SK-N-SH (cell line): ENCODE results near the gene PGP. TPM values are rescaled to one million over a fixed set of nuclear protein-coding genes. Genes with fewer than 3 reads are reported as not detected.

Experiments used
- CTCF ChIA-PET: fragments of 300-600, 350-600 bp; formaldehyde crosslinking; extraction: SDS; loops from one replicate; lab custom pipeline; 2021; lab: Yijun Ruan, JAX
- POLR2A ChIA-PET: fragments of 350-600 bp; sonication (Branson Sonifier 250); formaldehyde crosslinking; extraction: SDS; loops from one replicate; lab custom pipeline; 2020; ENCODE audit warnings: antibody characterized with exemption, inconsistent platforms; lab: Yijun Ruan, JAX
- DNase-seq: peaks from one replicate; pipeline ENCODE4 v3.0.0; 2012
- H2AFZ ChIP-seq: fragments of 200-600 bp; sonication (generic); 2 replicates; pipeline ENCODE4 v1.8.1; 2016; ENCODE audit warnings: antibody characterized with exemption, mild to moderate bottlenecking, low read depth
- H3F3A ChIP-seq: fragments of 200-600 bp; sonication (generic); replicated peaks from 2 replicates; pipeline ENCODE3; 2016; ENCODE audit warnings: antibody characterized with exemption, mild to moderate bottlenecking; ENCODE audit not compliant: insufficient read depth
- H3K27ac ChIP-seq, 2 experiments: fragments of 200-500 bp in 1 of 2; fragments of 200-600 bp in 1 of 2; sonication (Bioruptor generic) in 1 of 2; sonication (generic), shearing (Covaris generic) in 1 of 2; 2 replicates each; pipeline versions ENCODE4 v1.5.1 to v1.6.1; 2014 to 2016; ENCODE audit warnings: low read depth in 2 of 2, inconsistent platforms in 1 of 2, low read length in 1 of 2, mild to moderate bottlenecking in 1 of 2, mixed read lengths in 1 of 2
- H3K27me3 ChIP-seq: fragments of 200-600 bp; sonication (generic), shearing (Covaris generic); 2 replicates; pipeline ENCODE4 v1.6.1; 2016; ENCODE audit warnings: mixed run types; ENCODE audit not compliant: insufficient read depth
- H3K36me3 ChIP-seq, 2 experiments: fragments of 200-500 bp in 1 of 2; fragments of 200-600 bp in 1 of 2; sonication (Bioruptor generic) in 1 of 2; sonication (generic) in 1 of 2; replicated peaks in 1 of 2; 2 replicates each; pipeline versions ENCODE3 to v1.5.1; 2014 to 2016; ENCODE audit warnings: low read length in 1 of 2, mild to moderate bottlenecking in 1 of 2; ENCODE audit not compliant: insufficient read depth in 2 of 2, control insufficient read depth in 1 of 2
- H3K4me1 ChIP-seq, 2 experiments: fragments of 200-500 bp in 1 of 2; fragments of 200-600 bp in 1 of 2; sonication (Bioruptor generic) in 1 of 2; sonication (generic), shearing (Covaris generic) in 1 of 2; 2 replicates each; pipeline versions ENCODE4 v1.5.1 to v1.6.1; 2014 to 2016; ENCODE audit warnings: low read depth in 1 of 2, low read length in 1 of 2, mixed run types in 1 of 2; ENCODE audit not compliant: insufficient read depth in 2 of 2, control insufficient read depth in 1 of 2
- H3K4me2 ChIP-seq: fragments of 200-600 bp; sonication (generic), shearing (Covaris generic); 2 replicates; pipeline ENCODE4 v1.6.1; 2017; ENCODE audit warnings: mixed run types
- H3K4me3 ChIP-seq, 2 experiments: fragments of 200-500 bp in 1 of 2; fragments of 200-600 bp in 1 of 2; sonication (Bioruptor generic) in 1 of 2; sonication (generic), shearing (Covaris generic) in 1 of 2; 2 replicates each; pipeline versions ENCODE4 v1.5.1 to v1.8.1; 2014 to 2016; ENCODE audit warnings: low read depth in 2 of 2, inconsistent platforms in 1 of 2, low read length in 1 of 2, mild to moderate bottlenecking in 1 of 2, mixed read lengths in 1 of 2, moderate library complexity in 1 of 2
- H3K79me2 ChIP-seq: fragments of 200-600 bp; sonication (generic); 2 replicates; pipeline ENCODE4 v1.8.1; 2017; ENCODE audit warnings: mild to moderate bottlenecking; ENCODE audit not compliant: insufficient read depth
- H3K9ac ChIP-seq: fragments of 200-600 bp; sonication (generic); 2 replicates; pipeline ENCODE4 v1.6.1; 2017; ENCODE audit warnings: mixed run types
- H3K9me2 ChIP-seq: fragments of 200-600 bp; sonication (generic); 2 replicates; pipeline ENCODE4 v1.6.1; 2017; ENCODE audit warnings: mixed run types
- H3K9me3 ChIP-seq: fragments of 200-600 bp; sonication (generic); 2 replicates; pipeline ENCODE4 v1.6.1; 2017; ENCODE audit warnings: mixed run types, mild to moderate bottlenecking, moderate library complexity
- H4K20me1 ChIP-seq: fragments of 200-600 bp; sonication (generic); 2 replicates; pipeline ENCODE4 v1.6.1; 2017; ENCODE audit warnings: mild to moderate bottlenecking, mixed run types; ENCODE audit not compliant: insufficient read depth
- ELF1 ChIP-seq: IDR thresholded peaks from 2 replicates; pipeline ENCODE4 v1.4.0; 2012
- FOSL2 ChIP-seq: IDR thresholded peaks from 2 replicates; pipeline ENCODE4 v1.4.0; 2012; ENCODE audit warnings: low read depth, mild to moderate bottlenecking, moderate library complexity, borderline replicate concordance
- GABPA ChIP-seq: IDR thresholded peaks from 2 replicates; pipeline ENCODE4 v1.4.0; 2012; ENCODE audit warnings: low read depth, mild to moderate bottlenecking
- JUND ChIP-seq: IDR thresholded peaks from 2 replicates; pipeline ENCODE4 v1.4.0; 2012
- MEF2A ChIP-seq: IDR thresholded peaks from 2 replicates; pipeline ENCODE4 v1.4.0; 2012; ENCODE audit warnings: low read depth, borderline replicate concordance
- REST ChIP-seq: IDR thresholded peaks from 2 replicates; pipeline ENCODE4 v1.6.1; 2012; ENCODE audit warnings: mild to moderate bottlenecking, low read depth, low read length, moderate library complexity
- RXRA ChIP-seq: IDR thresholded peaks from 2 replicates; pipeline ENCODE4 v1.4.0; 2012; ENCODE audit warnings: low read depth, mild to moderate bottlenecking, borderline replicate concordance
- SIN3A ChIP-seq: IDR thresholded peaks from 2 replicates; pipeline ENCODE4 v1.6.1; 2012; ENCODE audit warnings: low read depth, mild to moderate bottlenecking, low read length, moderate library complexity, borderline replicate concordance
- SMC3 ChIP-seq: IDR thresholded peaks from 2 replicates; pipeline ENCODE4 v1.6.1; 2012; ENCODE audit warnings: low read depth, low read length, improper control_type of control experiment
- TAF1 ChIP-seq: IDR thresholded peaks from 2 replicates; pipeline ENCODE4 v1.6.1; 2012; ENCODE audit warnings: low read depth, mild to moderate bottlenecking, low read length, moderate library complexity, borderline replicate concordance
- TCF12 ChIP-seq: IDR thresholded peaks from 2 replicates; pipeline ENCODE4 v1.4.0; 2012
- USF1 ChIP-seq: IDR thresholded peaks from 2 replicates; pipeline ENCODE4 v1.4.0; 2012; ENCODE audit warnings: low read depth, borderline replicate concordance
- WGBS: methylation state at CpG from one replicate; pipeline ENCODE4 v1.1.6; 2017; ENCODE audit warnings: low lambda C conversion rate; 5-methylcytosine and 5-hydroxymethylcytosine counted together
- polyA plus RNA-seq, 3 experiments: library from polyadenylated mRNA; depleted of rRNA; stranded (reverse); fragments of >200 nt; gene quantifications; 2 replicates each; pipeline ENCODE4 v1.2.3, GENCODE V29; 2012

Gene PGP
- polyA plus RNA-seq, 1 of the 3 experiments (the other 2 are of a cell fraction): 10.3 TPM

- WGBS: 92% methylated on average over 13 of the region's 32 CpGs
- Histone ChIP-seq H3F3A (no peaks in the 10 kb centered on the region), H4K20me1 (no peaks in the 10 kb centered on the region), H3K9me2 (no peaks in the 10 kb centered on the region), H3K9me3 (no peaks in the 10 kb centered on the region), H3K4me2 (no peak overlapping the region), H3K4me3 (peak overlapping the region in 1 of 2 experiments; percentile 33; a peak in 2 of 4 replicates), H3K79me2 (no peaks in the 10 kb centered on the region), H2AFZ (no peak overlapping the region), H3K27ac (no peak overlapping the region), H3K9ac (no peak overlapping the region), H3K27me3 (no peaks in the 10 kb centered on the region), H3K36me3 (no peaks in the 10 kb centered on the region), H3K4me1 (peaks cover 0 to 18% of the 10 kb centered on the region in 2 experiments; a peak in 1 of 4 replicates)
- no peak for DNase-seq
- ChIA-PET CTCF (interaction anchor here (0.9 to 3.6 kb wide), 3 partner anchors 13 to 55 kb away, joined by 3 to 19 read pairs (median 5); partner anchors contain the start of gene ECI1), POLR2A (no interaction called here)
- no peak for TF ChIP-seq SMC3
- TF ChIP-seq GABPA: no peak
- no peak for TF ChIP-seq MEF2A
- no peak for TF ChIP-seq ELF1
- no peak for TF ChIP-seq REST
- no peak for TF ChIP-seq JUND
- TF ChIP-seq TCF12: no peak
- no peak for TF ChIP-seq TAF1
- TF ChIP-seq FOSL2: no peak
Measured at GRCh38 chr16:2196981-2197511, 17.6 kb downstream of the PGP start.

GRCh38 chr16:2196162-2196980 lies 18.3 kb downstream of the PGP start, which contains the start of gene CASKIN1:
Gene CASKIN1 (minus strand): TSS chr16:2196605. CDS start chr16:2196432, 173 bp downstream.
- Histone ChIP-seq H3F3A (no peaks in the 10 kb centered on the region), H3K4me3 (peak within 1 kb of the TSS; percentile 44 to 53), H4K20me1 (no peaks in the 10 kb centered on the region), H3K36me3 (no peaks in the 10 kb centered on the region), H2AFZ (no peak within 1 kb of the TSS), H3K4me2 (peak within 1 kb of the TSS; percentile 77), H3K9ac (no peak within 1 kb of the TSS), H3K27me3 (no peaks in the 10 kb centered on the region), H3K4me1 (peaks cover 0 to 18% of the 10 kb centered on the region in 2 experiments; a peak in 1 of 4 replicates), H3K27ac (no peak within 1 kb of the TSS; a peak in 1 of 4 replicates), H3K79me2 (no peaks in the 10 kb centered on the region), H3K9me3 (no peaks in the 10 kb centered on the region), H3K9me2 (no peaks in the 10 kb centered on the region)
- 0% methylated on average over 2 of the region's 129 CpGs for WGBS
- ChIA-PET POLR2A (interaction anchor here (1.0 to 3.3 kb wide), 2 partner anchors 8 to 41 kb away, joined by 8 to 18 read pairs; partner anchors contain the start of genes MLST8 and TRAF7), CTCF (interaction anchor here (0.6 to 3.6 kb wide), 6 partner anchors 12 to 305 kb away, joined by 3 to 19 read pairs (median 7); partner anchors contain the start of genes BRICD5 and ECI1)
- TF ChIP-seq RXRA: no peak
- TF ChIP-seq MEF2A: no peak
- TF ChIP-seq USF1: no peak
- no peak for TF ChIP-seq SIN3A
- TF ChIP-seq SMC3: no peak
- TF ChIP-seq REST: no peak
- peak; percentile 90 for DNase-seq
